Fibroblast of the aortic adventitia (primary cell): ENCODE data around the gene MAML3. TPM values are rescaled to one million over a fixed set of nuclear protein-coding genes. Genes with fewer than 3 reads are reported as not detected.

Experiments used
- DNase-seq: peaks from one replicate; pipeline ENCODE4 v3.0.0-alpha.2; 2010; ENCODE audit warnings: low read depth
- H3K4me3 ChIP-seq: 2 replicates; pipeline ENCODE4 v1.5.1; 2011; ENCODE audit warnings: low read depth, mild to moderate bottlenecking, control low read depth, low read length, moderate library complexity
- total RNA-seq: library from RNA; depleted of rRNA; stranded (reverse); fragments of >200 nt; gene quantifications from 2 replicates; pipeline ENCODE4 v1.2.3, GENCODE V29; 2012; ENCODE audit warnings: low replicate concordance
- TF ChIP-seq, protein P1 (sequence below): IDR thresholded peaks from 2 replicates; pipeline ENCODE4 v1.5.1; 2011; ENCODE audit warnings: mild to moderate bottlenecking, low read length, control low read depth, inconsistent platforms; ENCODE audit not compliant: insufficient read depth

The MAML3 gene
- total RNA-seq, 1 donor = 4.6 TPM

DNA sequence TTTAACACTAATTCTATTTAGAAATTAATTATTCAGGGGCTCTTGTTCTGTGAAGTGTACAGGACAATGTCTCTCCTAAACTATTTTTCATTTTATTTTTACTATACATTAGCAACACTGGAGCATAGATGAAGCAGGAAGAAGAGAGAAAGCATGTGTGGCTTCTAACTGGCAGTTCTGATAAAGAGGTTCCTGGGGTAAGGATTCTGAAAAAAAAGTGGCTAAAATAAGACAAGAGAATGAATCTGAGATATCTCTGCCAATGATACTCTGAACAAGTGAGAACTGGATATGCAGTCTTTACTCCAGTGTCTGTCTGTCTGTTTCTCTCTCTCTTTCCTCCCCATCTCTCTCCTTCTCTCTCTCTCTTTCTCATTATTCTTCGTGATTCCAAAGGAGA is 125.9 kb downstream of the MAML3 start:
- H3K4me3 ChIP-seq = no peak overlapping the region
- TF ChIP-seq, protein P1, sequence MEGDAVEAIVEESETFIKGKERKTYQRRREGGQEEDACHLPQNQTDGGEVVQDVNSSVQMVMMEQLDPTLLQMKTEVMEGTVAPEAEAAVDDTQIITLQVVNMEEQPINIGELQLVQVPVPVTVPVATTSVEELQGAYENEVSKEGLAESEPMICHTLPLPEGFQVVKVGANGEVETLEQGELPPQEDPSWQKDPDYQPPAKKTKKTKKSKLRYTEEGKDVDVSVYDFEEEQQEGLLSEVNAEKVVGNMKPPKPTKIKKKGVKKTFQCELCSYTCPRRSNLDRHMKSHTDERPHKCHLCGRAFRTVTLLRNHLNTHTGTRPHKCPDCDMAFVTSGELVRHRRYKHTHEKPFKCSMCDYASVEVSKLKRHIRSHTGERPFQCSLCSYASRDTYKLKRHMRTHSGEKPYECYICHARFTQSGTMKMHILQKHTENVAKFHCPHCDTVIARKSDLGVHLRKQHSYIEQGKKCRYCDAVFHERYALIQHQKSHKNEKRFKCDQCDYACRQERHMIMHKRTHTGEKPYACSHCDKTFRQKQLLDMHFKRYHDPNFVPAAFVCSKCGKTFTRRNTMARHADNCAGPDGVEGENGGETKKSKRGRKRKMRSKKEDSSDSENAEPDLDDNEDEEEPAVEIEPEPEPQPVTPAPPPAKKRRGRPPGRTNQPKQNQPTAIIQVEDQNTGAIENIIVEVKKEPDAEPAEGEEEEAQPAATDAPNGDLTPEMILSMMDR = no peak
- DNase-seq = no peak

- TF ChIP-seq, protein P1 = no peak
- no peak overlapping the region for H3K4me3 ChIP-seq
- no peak for DNase-seq
Observed at GRCh38 chr4:140027101-140027500, 126.9 kb downstream of the MAML3 start.

DNA sequence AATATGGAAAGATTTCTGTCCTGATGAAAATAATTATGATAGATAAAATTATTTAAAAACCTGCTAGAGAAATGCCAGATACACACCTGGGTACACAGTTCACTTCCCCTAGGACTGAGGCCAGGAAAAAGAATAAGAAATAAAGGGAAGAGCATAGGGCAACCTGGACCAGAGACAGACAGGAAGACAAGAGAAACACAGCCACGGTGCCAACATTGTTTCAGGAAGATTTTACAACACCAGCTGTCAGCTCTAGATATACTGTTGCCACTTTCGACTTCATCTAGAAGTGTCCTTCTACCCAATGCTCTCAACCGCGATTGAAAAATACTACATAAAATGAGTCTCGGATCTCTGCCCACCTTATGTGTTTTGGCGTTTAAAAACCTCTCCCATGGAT is 128.5 kb downstream of the MAML3 start:
- TF ChIP-seq, protein P1 = no peak
- no peak for DNase-seq
- H3K4me3 ChIP-seq = no peak overlapping the region

GRCh38 chr4:140020457-140021361 is 133.3 kb downstream of the MAML3 start:
- DNase-seq = peak; percentile 36
- TF ChIP-seq, protein P1 = no peak
- H3K4me3 ChIP-seq = no peak overlapping the region

DNA sequence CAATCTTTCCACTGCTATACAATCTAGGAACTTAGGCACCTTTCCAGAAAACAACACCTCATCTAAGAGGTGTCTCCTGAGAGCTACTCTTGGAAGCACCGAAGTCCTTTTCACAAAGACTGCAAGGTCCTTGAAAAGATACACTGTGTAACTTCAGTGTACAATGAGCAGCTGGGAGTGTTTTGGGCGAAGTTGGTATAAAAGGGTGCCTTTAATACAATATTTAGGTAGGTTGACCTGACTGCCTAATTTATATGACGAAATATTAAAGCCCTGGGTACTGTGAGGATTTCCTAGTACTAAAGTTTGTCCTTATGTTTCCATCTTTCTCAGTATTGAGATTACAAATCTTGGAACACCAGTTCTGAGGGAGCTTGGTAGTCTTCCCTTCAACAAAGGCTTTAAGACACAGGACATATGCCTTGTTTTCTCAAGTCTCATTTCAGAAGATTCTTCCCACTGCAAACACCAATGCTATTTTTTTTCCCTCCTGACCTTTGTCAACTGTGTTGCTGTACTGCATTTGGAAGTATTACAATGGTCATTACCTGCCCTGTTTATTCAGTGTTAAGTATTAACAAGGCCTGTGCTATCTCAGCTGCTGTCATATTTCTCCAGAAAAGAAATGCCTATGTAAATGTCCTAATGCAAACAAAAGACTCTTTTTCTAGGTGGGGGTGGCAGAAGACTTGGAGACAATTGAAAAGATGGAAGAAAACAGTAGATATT is 134.2 kb downstream of the MAML3 start:
- no peak for DNase-seq
- TF ChIP-seq, protein P1 = no peak

DNA sequence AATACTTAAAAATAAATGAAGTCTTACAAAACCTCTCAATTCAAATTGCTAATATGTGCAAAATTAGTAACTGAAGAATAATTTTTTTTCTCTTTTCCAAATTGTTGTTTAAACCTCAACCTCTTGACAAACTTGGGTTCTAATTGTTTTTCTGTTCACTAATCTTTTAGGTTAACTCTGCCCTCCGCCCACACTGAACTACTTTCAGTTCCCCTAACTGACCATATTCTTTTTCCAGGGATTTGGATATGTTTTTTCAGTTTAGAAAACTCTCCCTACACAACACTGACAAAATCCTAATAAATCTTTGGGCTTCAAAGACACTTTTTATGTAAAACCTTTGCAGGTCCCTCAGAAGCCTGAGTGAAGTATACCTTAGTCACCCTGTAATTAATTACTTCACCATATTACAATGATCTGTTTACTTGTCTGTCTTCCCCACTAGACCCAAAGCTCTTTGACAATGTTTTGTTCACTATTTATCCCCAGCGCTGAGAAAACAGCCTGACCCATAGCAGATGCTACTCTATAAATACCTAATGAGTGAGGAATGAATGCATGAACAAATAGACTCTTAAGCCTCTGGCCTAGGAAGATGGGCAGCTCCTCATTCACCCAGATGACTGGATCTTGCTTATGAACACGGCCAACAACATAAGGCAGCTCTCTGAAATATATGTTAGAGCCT is 134.9 kb downstream of the MAML3 start:
- TF ChIP-seq, protein P1 = no peak
- no peak for DNase-seq
- no peak overlapping the region for H3K4me3 ChIP-seq

More for the DNA sequence above, 134.2 kb downstream of the MAML3 start:
- no peak overlapping the region for H3K4me3 ChIP-seq
